NCI-H1694 treated with DMSO at 0.1 percent for 48 hours (cell line): ENCODE results near the gene POGZ.

Source experiments
- DNase-seq: peaks from one replicate; lab custom pipeline; 2025; lab: John Stamatoyannopoulos, UW

The POGZ gene

GRCh38 chr1:151459331-151460046, at the start of gene POGZ:
POGZ (minus strand) TSS chr1:151459494; CDS start chr1:151442204, 17,290 bp downstream.
- peak; percentile 96 for DNase-seq

GRCh38 chr1:151508833-151509232, 49.5 kb upstream of the POGZ start:
- DNase-seq = no peak

- no peak for DNase-seq
Measured at GRCh38 chr1:151504759-151505158, 45.5 kb upstream of the POGZ start.

GRCh38 chr1:151504252-151504651, 45.0 kb upstream of the POGZ start:
- DNase-seq = no peak

GRCh38 chr1:151502859-151503780, 43.8 kb upstream of the POGZ start:
- no peak for DNase-seq

GRCh38 chr1:151502035-151502700, 42.9 kb upstream of the POGZ start:
- no peak for DNase-seq

- no peak for DNase-seq
Measured at GRCh38 chr1:151501474-151501873, 42.2 kb upstream of the POGZ start.

- no peak for DNase-seq
Measured at GRCh38 chr1:151499930-151500329, 40.6 kb upstream of the POGZ start.

GRCh38 chr1:151499365-151499764, 40.1 kb upstream of the POGZ start:
- DNase-seq = no peak

- DNase-seq = no peak
Measured at GRCh38 chr1:151495316-151495715, 36.0 kb upstream of the POGZ start.

GRCh38 chr1:151494741-151495281, 35.5 kb upstream of the POGZ start:
- peak; percentile 91 for DNase-seq

- no peak for DNase-seq
Measured at GRCh38 chr1:151493042-151493441, 33.7 kb upstream of the POGZ start.

GRCh38 chr1:151492120-151492519, 32.8 kb upstream of the POGZ start:
- DNase-seq = no peak

- DNase-seq = no peak
Measured at GRCh38 chr1:151491641-151492040, 32.3 kb upstream of the POGZ start.

- no peak for DNase-seq
Measured at GRCh38 chr1:151486557-151486956, 27.3 kb upstream of the POGZ start.

- DNase-seq = no peak
Measured at GRCh38 chr1:151485685-151486255, 26.5 kb upstream of the POGZ start.

- DNase-seq = no peak
Measured at GRCh38 chr1:151482017-151482416, 22.7 kb upstream of the POGZ start.

- DNase-seq = no peak
Measured at GRCh38 chr1:151479462-151479861, 20.2 kb upstream of the POGZ start.

- no peak for DNase-seq
Measured at GRCh38 chr1:151478923-151479322, 19.6 kb upstream of the POGZ start.

GRCh38 chr1:151478140-151478812, 19.0 kb upstream of the POGZ start:
- no peak for DNase-seq

GRCh38 chr1:151477066-151477465, 17.8 kb upstream of the POGZ start:
- no peak for DNase-seq
